ENCODE results near the gene MIXL1. TPM values are rescaled to one million over a fixed set of nuclear protein-coding genes. Genes with fewer than 3 reads are reported as not detected.
"Not testable (repeated sequence)": the region's sequence is repeated elsewhere in the genome, so short reads cannot be mapped to it uniquely, and the experiment has no call there.

Gene MIXL1
- total RNA-seq, 1 donor: 1.6 TPM

- not testable (repeated sequence) for DNase-seq (ENCODE audit: low read depth in 2 of 3, low spot score in 2 of 3)
Measured at GRCh38 chr1:226272233-226272902, 48.9 kb downstream of the MIXL1 start.

- DNase-seq (ENCODE audit: low read depth in 2 of 3, low spot score in 2 of 3): no peak
Measured at GRCh38 chr1:226274138-226274537, 50.7 kb downstream of the MIXL1 start.

DNA sequence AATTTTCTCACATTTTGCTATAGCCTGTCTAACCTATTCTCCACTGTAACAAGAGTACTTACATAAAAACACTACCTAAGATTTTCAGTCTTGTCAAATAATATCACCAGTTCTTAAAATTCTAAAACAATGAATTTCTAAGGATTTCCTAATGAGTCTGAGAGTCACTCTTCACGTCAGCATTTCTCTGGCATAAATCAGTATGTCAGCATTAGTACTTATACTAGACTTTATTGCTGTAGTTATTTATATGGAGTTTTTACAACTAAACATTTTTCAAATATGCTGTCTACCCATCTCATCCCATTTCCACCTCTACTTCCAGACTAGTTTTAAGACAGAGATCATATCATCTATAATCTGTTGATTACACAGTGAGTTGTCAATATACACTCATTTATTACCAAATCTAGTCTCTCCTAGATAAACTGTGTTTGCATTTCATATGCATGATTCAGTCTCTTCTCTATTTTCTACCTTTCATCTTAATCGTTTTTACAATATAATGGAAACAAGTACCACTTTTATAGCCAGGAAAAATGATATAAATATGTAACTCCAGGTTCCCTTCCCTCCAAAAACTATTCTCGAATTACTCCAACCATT lies 52.7 kb downstream of the MIXL1 start:
- DNase-seq (ENCODE audit: low read depth in 2 of 3, low spot score in 2 of 3): no peak

Other genes with a start within 250 kb of the MIXL1 start
- 21.5 TPM for gene SDE2, start 224.3 kb upstream of the MIXL1 start, total RNA-seq
- 419 TPM for gene H3-3A, start 160.9 kb upstream of the MIXL1 start, total RNA-seq
- gene ACBD3, start 36.9 kb upstream of the MIXL1 start, total RNA-seq: 14.8 TPM
- gene LIN9, start 85.5 kb downstream of the MIXL1 start, total RNA-seq: 3.0 TPM
- 292 TPM for gene PARP1, start 184.4 kb downstream of the MIXL1 start, total RNA-seq

Measured in hematopoietic multipotent progenitor cell (in vitro differentiated cells).